Activated naive CD4-positive, alpha-beta T cell treated with Interleukin-2 at 50 U/mL for 16 hours (primary cell): ENCODE results near the gene SLC22A15.
A peak's percentile ranks its signal among the peaks of the same experiment; 100 is the strongest.
"Not testable (repeated sequence)": the region's sequence is repeated elsewhere in the genome, so short reads cannot be mapped to it uniquely, and the experiment has no call there.

ENCODE experiments used
- DNase-seq: peaks from one replicate; pipeline ENCODE4 v3.0.0-alpha.2; 2020

The SLC22A15 gene

GRCh38 chr1:115982400-115982799 is 6.1 kb downstream of the SLC22A15 start:
- no peak for DNase-seq

- DNase-seq = no peak
Observed at GRCh38 chr1:115983584-115983983, 7.3 kb downstream of the SLC22A15 start.

GRCh38 chr1:115987623-115988022 is 11.3 kb downstream of the SLC22A15 start:
- no peak for DNase-seq

DNA sequence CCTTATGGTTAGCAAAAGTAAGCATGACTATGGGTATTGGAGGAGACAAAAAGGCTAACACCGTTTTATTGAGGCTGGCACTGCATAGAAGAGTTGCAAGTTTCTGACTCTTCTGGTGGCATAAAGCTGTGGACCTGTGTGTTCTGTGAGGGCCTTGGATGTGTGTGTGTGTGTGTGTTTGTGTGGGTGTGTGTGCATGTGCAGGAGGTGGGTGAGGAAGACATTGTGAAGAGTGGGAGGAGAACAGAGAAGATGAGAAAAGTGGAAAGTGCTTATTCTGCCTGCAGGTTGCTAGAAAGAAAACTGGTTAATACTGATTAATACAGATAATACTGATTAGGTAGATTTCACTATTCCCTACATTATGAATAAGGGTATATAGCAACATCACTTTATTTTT is 12.6 kb downstream of the SLC22A15 start:
- no peak for DNase-seq

DNA sequence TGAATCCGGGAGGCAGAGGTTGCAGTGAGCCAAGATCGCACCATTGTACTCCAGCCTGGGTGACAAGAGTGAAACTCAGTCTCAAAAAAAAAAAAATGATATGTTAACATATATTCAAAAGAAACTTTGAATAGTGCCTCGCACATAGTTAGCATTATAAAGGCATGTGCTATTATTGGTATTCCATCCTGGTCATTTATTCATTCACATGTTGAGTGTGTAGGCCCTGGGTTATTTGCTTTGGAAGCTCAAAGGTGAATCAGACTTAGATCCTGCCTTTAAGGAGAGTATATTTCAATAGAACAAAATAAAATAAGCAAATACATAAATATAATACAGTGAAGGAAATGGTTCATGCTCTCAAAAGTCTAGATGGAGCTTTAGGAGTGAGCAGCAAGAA is 13.4 kb downstream of the SLC22A15 start:
- DNase-seq = no peak

GRCh38 chr1:115991909-115992308 is 15.6 kb downstream of the SLC22A15 start:
- no peak for DNase-seq

DNA sequence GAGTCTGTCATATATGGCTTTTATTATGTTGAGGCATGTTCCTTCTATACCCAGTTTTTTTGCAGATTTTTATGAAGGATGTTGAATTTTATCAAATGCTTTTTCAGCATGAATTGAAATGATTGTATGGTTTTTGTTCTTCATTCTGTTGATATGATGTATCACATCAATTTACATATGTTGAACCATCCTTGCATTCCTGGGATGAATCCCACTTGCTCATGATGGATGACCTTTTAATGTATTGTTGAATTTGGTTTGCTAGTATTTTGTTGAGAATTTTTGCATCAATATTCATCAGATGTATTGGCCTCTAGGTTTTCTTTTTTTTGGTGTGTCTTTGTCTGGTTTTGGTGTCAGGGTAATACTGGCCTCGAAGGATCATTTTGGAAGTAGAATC is 21.6 kb downstream of the SLC22A15 start:
- DNase-seq = not testable (repeated sequence)

- no peak for DNase-seq
Observed at GRCh38 chr1:116001739-116002487, 25.6 kb downstream of the SLC22A15 start.

GRCh38 chr1:116002781-116003420 is 26.6 kb downstream of the SLC22A15 start:
- no peak for DNase-seq

DNA sequence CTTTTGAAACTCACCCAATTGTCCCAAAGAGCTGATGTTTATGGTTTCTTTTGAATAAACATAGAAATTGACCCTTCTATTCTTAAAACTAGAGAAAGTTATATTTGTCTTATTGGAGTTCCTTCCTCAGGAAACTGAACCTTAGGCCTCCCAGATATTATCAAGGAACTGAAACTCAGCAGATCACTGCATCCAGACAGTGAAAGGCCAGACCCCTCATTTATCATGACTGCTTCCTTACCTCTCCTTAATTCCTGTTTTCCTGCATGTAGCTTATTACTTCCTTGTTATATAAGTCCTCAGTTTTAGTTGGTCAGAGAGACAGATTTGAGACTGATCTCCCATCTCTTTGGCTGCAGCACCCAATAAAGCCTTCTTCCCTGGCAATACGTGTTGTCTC is 27.5 kb downstream of the SLC22A15 start:
- DNase-seq = no peak

DNA sequence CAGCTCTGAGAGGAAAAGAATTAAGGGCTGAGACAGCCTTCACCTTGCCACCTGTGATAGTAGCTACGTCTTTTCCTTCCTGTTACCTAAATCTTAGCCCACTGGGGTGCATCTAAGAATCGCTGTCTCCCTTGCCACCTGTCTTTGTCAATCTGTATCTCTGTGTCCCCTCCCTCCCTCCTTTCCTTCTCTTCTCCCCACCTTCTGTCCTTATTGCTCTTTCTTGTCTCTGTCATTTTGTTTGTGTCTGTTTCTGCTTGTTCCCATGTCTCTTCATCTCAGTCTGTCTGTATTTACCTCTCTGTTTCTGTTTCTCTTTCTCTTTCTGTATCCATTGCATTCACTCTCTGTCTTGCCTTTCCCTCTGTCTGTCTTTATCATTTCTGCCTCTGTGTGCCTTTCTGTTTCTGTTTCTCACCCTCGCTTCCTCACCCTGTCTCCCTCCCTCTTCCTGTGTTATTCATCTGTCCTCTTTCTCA is 30.2 kb downstream of the SLC22A15 start:
- DNase-seq = no peak

- DNase-seq = no peak
Observed at GRCh38 chr1:116008656-116009390, 32.5 kb downstream of the SLC22A15 start.

- no peak for DNase-seq
Observed at GRCh38 chr1:116012716-116013115, 36.4 kb downstream of the SLC22A15 start.

- DNase-seq = no peak
Observed at GRCh38 chr1:116015679-116016078, 39.4 kb downstream of the SLC22A15 start.

DNA sequence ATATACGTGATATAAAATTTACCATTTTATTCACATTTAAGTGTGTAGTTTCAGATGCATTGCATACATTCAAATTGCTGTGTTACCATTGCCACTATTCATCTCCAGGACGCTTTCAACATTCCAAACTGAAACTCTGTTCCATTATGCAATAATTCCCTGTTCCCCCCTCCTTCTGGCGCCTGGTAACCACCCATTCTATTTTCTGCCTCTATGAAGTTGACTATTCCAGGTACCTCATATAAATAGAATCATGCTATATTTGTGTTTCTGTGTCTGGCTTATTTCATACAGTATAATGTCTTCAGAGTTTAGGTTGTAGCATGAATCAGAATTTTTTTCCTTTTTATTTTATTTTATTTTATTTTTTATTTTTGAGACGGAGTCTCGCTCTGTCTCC is 41.7 kb downstream of the SLC22A15 start:
- DNase-seq = no peak

DNA sequence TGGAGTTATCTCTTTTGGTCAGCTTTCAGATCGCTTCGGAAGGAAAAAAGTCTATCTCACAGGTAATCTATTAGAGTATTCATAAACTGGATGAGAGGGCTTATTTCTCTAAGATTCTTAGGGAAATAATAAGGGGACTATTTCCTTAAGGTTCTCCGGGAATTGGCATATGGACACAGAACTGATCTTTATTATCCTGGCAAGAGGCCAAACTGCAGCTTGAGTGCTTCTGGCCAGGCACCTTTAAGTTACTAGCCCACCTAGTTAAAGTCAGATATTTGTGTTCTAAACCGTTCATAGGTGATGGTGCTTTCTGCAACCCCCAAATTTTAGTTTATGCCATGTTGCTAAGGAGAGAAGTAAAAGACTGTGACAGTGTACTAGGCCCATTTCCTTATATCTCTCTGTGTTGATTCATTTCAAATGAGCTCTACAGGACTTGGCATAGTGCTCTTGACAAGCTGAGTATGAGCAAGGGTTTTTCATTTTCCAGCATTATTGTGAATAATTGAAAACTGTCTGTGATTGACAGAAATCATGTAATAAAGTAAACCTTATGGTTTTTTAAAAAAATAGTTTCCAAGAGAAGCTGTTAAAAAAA is 43.4 kb downstream of the SLC22A15 start:
- DNase-seq = no peak

- peak; percentile 33 for DNase-seq
Observed at GRCh38 chr1:116020668-116021272, 44.5 kb downstream of the SLC22A15 start.

DNA sequence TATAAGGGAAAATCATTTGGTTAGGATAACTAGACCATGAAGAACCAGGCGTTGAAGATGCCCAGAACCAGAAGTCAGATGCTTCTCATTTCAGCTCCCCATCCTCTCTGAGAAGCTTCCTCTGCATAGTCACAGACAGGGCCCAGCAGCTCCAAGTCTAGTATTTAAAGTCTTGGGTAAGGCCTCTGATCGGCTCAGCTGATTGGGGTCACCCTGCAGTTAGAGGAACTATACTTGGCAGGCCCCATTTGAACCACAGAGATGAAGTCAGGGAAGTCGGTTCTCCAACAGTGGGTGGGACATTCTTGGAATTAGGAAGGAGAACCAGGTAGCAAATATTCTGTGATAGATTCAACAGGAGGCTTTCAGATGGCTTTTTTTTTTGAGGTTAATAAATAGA is 48.3 kb downstream of the SLC22A15 start:
- DNase-seq = no peak

DNA sequence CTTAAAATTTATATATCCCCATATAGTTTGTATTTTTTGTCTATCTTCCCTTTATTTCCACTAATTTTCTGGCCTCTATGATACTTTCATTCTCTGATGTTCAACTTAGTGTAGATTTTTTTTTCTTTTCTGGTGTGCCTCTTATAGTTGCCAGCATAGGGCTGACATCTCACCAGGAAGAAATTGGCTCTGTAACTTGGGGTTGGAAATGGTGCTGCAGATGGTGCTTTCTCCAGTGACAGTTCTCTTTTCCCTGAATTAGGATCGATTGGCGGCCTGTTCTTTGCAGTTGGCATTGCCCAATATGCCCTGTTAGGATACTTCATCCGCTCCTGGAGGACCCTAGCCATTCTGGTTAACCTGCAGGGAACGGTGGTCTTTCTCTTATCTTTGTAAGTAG is 50.3 kb downstream of the SLC22A15 start:
- DNase-seq = no peak

DNA sequence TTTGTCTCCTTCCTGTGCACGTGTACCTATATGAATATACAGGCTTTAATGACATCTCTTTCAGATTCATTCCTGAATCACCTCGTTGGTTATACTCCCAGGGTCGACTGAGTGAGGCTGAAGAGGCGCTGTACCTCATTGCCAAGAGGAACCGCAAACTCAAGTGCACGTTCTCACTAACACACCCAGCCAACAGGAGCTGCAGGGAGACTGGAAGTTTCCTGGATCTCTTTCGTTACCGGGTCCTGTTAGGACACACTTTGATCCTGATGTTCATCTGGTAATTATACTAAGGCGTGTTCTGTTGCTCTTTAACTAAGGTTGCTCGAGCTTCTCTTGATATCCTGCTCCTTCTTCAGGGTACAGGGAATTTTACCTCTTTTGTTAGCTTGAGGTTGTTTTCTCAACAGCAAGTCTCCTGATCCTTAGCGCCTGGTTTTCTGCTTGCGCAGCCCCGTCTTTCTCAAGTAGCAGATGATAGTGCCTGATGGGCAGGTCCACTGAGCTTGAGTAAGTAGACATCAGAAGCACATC is 55.1 kb downstream of the SLC22A15 start:
- DNase-seq = no peak

GRCh38 chr1:116033322-116033721 is 57.0 kb downstream of the SLC22A15 start:
- DNase-seq = no peak

DNA sequence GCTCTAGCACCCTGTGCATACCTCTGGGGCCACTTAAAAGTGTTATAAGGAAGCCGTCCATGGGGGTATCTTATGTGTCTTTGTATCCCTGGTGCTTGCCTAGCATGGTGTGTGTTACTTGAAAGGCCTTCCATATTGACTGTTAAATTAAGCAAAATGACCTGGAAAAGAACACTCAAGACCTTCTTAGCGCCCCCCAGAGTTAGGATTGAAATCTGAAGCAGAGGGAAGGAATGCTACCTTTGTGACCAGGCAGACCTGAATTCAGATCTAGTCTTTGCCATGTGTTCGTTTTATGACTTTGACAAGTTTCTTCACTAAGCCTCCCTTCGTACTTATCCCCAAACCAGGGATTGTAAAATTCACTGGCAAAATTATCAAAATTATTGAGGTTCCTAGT is 59.9 kb downstream of the SLC22A15 start:
- no peak for DNase-seq

- no peak for DNase-seq
Observed at GRCh38 chr1:116038679-116039078, 62.4 kb downstream of the SLC22A15 start.
